GM20431 (cell line): ENCODE data around the gene SYT8.

Experiments used
- in situ Hi-C: fragments of 300-500 bp; cut with MseI, MboI; formaldehyde crosslinking; loops from one replicate; pipeline ENCODE4 v1.15.0; 2020; ENCODE audit warnings: low sequenced_read_pairs; ENCODE audit not compliant: unreplicated experiment

SYT8 gene

DNA sequence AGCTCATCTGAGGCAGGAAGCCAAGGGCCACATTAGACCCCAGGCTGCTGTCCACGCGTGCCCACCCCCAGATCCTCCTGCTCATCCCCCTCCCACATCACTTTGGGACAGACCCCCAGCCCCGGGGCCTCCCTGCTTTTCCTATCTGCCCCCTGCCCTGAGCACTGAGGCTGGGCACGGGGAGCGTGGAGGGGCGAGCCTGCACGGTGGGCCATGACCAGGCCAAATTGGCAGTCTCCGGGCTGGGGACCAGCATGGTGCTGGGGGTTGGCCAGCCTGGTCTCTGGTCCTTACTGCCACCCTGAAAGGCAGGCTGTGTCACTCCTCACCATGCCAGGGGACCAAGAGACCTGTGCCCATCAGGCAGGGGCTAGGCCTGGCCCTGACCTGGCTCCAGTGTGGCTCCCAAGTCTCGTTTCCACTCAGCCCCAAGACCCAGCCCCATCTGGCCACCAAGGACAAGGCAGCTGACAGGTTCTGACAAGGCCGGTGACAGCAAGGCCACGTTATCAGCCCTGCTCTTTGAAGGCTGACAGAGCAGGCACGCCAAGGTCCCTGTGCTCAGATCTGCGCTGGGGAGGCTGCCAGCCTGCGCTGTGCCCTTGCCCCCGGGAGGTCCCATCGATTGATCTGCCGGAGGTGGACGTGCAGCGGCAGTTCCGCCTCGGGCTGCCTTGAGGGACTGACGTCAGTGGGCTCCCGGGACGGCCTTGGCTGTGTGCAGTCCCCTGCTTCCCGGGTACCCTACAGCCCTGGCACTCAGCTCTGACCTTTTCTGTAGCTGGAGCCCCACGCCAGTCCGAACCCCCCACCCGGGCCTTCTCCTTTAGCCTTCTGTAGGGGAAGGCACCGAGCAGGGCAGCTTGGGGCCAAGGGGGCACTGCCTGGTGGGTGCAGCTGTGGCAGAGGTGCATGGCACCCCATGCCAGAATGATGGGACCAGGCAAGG, 7.6 kb downstream of the SYT8 start:
- in situ Hi-C loops: no loop called here

DNA sequence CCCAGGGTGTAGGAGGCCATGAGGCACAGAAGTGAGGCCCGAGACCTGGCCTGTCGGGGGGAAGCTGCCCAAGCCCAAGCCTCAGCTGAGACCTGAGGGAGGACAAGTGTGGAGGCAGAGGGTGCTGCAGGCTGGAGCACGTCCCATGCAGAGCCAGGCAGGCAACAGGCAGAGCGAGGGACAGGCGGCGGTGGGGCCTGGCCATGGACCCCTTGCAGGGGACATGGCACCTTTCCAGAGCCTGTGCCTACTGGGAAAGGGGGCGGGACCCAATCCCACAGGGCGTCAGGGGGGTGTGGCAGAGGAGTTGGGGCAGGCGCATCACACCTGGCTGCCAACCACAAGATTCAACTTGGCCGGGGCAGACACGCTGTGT, 8.3 kb downstream of the SYT8 start:
- in situ Hi-C loops: no loop called here

- in situ Hi-C loops: no loop called here
Measured at GRCh38 chr11:1843796-1844195, 9.0 kb downstream of the SYT8 start.

GRCh38 chr11:1844221-1845094, 9.7 kb downstream of the SYT8 start:
- in situ Hi-C loops: no loop called here

DNA sequence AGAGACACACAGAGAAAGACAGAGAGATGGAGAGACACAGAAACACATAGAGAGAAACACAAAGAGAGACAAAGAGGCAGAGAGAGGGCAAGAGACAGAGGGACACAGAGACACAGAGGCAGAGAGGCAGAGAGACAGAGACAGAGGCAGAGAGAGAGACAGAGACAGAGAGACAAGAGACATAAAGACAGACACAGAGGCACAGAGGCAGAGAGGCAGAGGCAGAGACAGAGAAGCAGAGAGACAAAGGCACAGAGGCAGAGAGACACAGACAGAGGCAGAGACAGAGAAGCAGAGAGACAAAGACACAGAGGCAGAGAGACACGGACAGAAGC, 10.3 kb downstream of the SYT8 start:
- in situ Hi-C loops: no loop called here

GRCh38 chr11:1845561-1846452, 11.0 kb downstream of the SYT8 start:
- in situ Hi-C loops: no loop called here

DNA sequence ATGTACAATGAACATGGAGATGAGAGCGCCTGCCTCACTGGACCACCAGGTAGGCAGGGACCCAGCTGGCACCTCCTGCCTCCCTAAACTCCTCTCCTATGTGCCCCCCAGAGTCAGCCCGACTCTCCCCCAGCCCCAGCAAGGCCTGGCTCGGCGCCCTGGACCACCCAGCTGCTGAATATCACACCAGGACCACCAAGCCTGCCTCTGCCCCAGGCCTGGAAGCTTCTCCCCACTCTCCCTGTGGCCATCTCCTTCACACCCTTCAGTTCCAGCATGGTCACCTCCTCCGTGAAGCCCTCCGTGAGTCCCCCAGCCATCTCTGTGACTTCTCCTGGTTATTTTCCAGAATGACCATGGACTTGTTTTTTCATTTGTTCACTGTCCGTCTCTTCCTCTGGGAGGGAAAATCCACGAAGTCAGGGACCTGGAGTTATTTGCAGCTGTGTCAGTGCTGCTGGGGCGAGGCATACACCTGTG, 11.7 kb downstream of the SYT8 start:
- in situ Hi-C loops: no loop called here

DNA sequence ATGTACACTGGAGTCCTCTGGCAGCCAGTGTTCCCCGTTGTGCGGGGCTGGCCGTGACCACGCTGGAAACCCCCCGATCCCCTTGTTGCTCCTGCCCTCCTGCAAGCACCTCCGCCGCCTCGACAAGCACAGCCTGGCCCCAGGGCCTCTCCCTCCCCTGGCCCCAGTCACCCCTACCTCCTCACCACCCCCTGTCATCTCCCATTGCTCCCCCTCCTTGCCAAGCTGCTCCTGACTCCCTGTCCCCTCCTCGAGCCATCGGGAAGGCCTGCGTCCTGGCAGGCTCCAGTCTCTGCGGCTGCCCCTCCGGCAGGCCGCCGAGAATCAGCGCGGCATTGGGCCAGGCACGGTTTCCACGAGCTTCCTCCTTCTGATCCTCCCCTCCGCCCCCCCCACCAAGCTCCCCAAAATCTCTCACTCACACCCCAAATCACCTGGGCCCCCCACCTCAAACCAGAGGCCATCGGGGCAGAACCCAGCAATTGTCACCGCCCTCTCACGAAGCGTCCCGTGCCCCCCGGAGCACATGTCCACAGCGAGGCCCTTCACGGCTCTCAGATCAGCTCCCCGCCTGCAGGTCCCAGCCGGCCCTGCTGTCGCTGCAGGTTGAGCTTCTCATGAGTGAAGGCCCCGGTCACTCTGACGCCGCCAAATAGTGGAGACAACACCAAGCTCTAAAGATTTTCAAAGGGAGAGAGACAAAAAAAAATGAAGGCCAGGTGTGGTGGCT, 12.4 kb downstream of the SYT8 start:
- in situ Hi-C loops: no loop called here

GRCh38 chr11:1847926-1848639, 13.3 kb downstream of the SYT8 start:
- in situ Hi-C loops: no loop called here

DNA sequence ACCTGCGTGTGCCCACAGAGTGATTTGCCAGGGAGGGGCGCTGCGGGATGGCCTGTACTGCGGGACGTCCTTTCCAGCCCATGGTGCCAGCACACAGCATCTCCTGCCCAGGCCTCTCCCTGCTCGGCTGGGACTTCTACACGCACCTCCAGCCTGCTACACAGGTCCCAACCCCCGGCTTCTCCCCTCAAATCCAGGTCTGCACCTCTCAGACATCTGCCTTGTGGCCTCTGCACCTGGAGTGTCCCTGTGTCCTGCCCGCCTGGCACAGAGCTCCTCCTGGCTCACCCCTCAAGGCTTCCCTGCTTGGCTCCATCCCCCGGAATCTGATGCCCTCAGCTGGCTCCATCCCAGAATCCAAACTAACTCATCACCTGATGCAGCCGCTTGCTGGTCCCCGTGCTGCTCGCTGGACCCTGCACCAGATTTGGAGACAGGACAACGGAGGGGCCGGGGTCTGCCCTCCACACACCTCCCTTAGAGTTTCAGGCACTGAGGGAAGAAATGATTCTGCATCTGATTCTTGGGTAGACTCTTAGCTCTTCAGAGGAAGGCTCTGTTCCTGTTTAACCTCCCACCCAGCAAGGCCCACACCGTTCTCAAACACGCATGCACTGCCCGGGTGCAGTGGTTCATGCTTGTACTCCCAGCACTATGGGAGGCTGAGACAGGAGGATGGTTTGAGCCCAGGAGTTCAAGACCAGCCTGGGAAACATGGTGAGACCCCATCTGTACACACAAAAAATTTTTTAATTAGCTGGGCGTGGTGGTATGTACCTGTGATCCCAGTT, 14.0 kb downstream of the SYT8 start:
- in situ Hi-C loops: no loop called here

GRCh38 chr11:1851468-1852180, 16.8 kb downstream of the SYT8 start:
- in situ Hi-C loops: no loop called here

- in situ Hi-C loops: no loop called here
Measured at GRCh38 chr11:1852271-1852876, 17.6 kb downstream of the SYT8 start.

- in situ Hi-C loops: no loop called here
Measured at GRCh38 chr11:1852877-1853276, 18.1 kb downstream of the SYT8 start, which contains the start of gene LSP1. Gene LSP1 (plus strand): TSS chr11:1853084. CDS start chr11:1853145, 61 bp downstream.

DNA sequence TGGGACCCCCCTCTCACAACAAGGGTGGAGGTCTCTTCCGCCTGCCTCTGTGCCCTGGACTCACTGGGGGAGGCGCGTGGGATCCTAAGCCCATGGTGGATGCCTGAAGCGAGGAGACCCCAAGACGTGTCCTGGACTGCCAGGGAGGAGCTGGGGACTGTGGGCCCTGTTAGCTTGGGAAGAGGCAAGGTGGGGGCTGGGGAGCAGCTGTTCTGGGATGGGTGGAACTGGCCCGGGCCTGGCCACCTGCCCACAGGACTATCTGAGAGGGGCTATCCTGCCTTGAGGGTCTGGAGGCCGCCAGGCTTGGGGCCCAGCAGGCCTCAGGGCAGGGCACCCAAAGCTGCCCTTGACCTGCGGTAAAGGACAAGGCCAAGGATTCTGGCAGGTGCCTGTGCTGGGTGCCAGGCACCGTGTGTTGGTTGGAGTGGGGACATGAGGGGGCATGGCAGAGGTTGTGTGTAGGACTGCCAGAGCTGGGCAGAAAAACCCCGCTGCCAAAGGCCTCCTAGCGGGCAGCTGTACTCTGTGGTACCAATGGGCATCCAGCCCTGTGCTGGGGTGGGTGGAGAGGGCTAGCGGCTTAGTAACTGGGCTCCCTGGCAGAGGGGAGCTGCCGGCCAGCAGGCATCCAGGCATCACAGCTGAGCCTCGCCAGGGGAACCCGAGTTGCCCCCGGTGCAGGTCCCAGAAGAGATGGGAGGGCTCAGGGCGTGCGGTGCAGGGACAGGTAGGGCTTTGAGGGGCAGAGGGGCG, 18.8 kb downstream of the SYT8 start:
- in situ Hi-C loops: no loop called here

DNA sequence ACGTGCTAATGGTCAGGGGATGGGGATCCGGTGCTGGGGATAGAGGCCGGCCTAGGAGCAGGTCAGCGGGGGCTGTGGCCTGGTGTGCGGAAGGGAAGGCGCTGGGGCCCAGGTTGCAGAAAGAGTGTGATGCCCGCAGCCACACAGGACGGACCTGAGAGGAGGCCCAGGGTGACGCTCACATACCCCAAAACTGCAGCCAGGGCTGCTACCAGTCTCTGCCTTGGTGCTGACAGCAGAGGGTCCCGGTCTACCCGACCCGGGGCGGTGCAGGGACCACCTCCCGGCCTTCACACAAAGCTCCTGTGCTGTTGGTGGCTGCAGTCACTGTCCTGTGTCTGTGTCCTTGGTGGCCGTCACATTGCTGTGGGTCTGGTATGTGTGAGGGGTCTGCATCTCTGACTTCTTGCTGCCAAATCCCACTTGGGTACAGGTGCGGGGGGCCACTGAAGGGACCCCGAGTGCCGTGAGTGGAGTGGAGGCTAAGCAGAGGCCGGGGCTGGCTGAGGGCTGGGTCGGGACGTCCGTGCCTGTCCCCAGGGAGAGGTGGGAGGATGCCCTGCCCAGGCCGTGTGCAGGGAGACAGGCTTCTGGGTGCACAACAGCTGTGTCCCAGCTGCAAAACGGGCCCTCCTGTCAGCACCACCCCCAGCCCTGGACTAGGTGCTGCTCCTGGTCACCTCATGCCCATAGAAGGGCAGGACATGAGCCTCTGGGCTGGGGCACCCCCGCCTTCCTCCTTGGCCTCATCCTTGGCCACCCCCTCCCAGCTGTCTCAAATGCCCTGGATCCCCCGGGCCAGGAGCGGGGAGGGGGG, 19.6 kb downstream of the SYT8 start:
- in situ Hi-C loops: no loop called here
